Kidney tubule cell (primary cell): Measurements from ENCODE around the gene POTEJ.
"Not testable (repeated sequence)": the region's sequence is repeated elsewhere in the genome, so short reads cannot be mapped to it uniquely, and the experiment has no call there.

Experiments
- DNase-seq: peaks from one replicate; pipeline ENCODE4 v3.0.0-alpha.2; 2018; ENCODE audit warnings: low spot score

Gene POTEJ

DNA sequence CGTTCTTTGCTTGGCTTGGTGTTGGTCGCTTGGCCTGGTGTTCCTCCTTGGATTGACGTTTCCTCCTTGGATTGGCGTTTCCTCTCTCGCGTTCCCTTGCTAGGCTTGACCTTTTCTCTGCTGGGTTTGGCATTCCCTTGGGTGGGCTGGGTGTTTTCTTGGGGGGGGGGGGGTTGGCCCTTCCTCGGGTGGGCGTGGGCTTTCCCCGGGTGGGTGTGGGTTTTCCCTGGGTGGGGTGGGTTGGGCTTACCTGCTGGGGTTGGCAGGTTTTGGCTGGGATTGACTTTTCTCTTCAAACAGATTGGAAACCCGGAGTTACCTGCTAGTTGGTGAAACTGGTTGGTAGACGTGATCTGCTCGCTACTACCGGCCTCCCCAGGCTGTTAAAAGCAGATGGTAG lies at the start of gene POTEJ:
Gene POTEJ (plus strand): TSS at position 301 of the 400 bp plus-strand sequence. CDS start 93 bp downstream, at position 394.
- not testable (repeated sequence) for DNase-seq

- not testable (repeated sequence) for DNase-seq
These were observed 45.1 kb upstream of the POTEJ start for GRCh38 chr2:130566165-130566564.

- not testable (repeated sequence) for DNase-seq
These were observed 39.3 kb upstream of the POTEJ start for GRCh38 chr2:130571929-130572328.

DNA sequence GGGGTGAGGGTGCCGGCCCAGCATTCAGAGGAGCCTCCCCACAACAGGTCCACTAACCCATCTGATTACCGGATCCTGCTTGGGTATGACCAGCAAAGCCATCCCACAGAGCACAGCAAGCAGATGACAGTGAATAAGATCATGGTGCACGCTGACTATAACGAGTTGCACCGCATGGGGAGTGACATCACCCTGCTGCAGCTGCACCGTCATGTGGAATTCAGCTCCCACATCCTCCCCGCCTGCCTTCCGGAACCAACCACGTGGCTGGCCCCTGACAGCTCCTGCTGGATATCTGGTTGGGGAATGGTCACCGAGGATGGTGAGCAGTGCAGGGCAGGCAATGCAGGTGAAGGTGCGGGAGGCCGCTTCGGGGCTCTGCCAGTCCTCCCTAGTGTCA lies 37.0 kb upstream of the POTEJ start:
- not testable (repeated sequence) for DNase-seq

GRCh38 chr2:130576209-130576784 lies 34.9 kb upstream of the POTEJ start:
- not testable (repeated sequence) for DNase-seq

DNA sequence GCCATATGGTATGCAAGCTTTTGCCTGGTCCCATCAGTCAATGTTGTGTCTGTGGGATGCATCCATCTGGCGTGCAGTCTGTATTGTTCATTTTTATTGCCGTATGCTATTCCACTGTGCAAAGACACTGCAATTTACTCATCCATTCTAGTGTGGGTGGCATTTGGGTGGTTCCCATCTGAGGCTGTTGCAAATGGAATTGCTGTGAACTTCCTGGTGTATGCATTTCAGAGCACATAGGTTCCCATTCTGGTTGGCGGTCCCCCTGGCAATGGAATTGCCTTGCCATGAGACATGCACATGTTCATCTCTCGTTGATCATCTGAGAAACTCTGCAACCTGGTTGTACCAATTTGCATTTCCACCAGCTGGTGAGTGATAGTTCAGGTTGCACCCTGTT lies 33.7 kb upstream of the POTEJ start:
- DNase-seq: not testable (repeated sequence)

DNA sequence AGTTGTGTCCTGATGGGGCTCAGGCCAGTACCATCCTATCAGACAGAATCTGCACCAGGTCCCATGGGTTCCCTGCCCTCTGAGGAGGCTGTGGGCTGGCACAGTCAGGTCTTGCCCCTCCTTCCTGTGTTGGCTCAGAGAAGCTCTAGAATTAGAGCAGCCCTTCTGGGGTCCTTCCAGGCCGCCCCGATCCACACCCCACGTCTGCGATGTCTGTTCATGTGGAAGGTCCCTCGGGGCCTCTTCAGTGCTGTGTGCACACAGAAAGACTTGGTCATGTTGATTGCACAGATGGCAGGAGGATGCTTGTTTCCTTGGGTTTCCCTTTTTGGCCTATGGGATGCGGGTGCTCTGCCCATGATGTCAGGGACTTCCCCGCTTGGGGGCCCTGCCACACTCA lies 32.1 kb upstream of the POTEJ start:
- DNase-seq: not testable (repeated sequence)

- not testable (repeated sequence) for DNase-seq
These were observed 29.7 kb upstream of the POTEJ start for GRCh38 chr2:130581491-130581890.

DNA sequence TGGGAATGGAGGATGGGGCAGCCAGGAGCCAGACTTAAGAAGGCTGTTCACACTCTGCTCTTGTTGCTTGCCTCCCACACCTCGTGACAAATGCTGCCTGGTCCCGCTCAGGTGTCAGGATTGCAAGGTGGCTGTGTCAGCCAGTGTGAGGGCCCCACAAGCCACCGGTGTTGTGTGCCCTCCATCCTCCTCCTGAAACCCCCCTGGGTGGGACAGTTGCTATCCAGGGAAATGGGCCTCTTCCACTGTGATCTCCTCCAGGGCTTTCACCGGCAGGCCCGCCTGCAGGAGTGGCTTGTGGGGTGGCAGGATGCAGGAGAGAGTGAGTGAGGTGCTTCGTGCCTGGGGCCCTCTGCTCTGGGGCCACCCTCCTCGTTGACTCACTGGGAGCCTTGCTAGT lies 28.3 kb upstream of the POTEJ start:
- not testable (repeated sequence) for DNase-seq

GRCh38 chr2:130583582-130583981 lies 27.7 kb upstream of the POTEJ start:
- DNase-seq: not testable (repeated sequence)

DNA sequence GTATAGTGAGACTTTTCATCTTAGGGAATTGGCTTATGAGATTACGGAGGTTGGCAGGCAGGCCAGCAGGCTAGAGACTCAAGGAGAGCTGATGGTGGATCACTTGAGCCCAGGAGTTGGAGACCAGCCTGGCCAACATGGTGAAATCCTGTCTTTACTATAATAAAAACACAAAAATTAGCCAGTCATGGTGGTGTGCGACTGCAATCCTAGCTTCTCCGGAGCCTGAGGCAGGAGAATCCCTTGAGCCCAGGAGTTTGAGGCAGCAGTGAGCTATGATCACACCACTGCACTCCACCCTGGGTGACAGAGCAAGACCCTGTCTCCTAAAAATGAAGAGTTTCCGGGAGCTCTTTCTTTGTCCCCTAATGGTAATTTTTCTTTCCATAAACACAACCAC lies 26.5 kb upstream of the POTEJ start:
- DNase-seq: not testable (repeated sequence)

DNA sequence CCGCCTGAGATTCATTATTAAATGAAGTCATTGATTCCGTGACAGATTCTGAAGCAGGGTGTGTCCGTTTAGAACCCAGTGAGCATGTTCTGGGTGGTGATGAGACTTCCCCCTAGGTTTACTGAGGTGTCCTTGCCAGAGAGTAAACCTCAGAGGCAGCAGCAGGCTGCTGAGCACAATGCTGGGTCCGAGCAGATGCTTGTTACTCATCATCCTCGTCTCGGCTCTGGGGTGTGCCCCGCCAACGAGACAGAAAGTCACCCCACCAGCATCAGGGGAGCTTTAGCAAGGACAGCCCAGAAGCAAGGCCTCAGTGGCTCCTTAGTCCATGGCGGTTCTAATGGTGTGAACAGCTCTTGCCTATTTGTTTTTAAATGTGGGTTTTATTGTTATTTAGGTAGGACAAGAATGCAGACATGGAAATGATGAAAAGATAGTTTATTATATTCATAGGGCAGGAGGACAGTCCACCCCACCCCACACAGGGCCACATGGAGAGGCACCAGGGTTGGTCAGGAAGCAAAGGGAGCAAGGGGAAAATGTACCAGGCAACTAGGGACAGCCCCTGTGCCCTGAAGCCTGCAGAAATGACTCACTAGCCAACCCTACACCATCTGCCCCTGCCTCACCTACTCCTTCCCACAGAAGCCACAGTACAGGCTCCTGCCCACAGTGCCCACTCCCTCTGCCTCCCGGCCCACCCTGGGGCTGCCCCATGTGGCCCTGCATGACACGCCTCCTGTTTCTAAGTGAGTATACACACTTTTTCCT lies 22.4 kb upstream of the POTEJ start:
- DNase-seq: not testable (repeated sequence)

DNA sequence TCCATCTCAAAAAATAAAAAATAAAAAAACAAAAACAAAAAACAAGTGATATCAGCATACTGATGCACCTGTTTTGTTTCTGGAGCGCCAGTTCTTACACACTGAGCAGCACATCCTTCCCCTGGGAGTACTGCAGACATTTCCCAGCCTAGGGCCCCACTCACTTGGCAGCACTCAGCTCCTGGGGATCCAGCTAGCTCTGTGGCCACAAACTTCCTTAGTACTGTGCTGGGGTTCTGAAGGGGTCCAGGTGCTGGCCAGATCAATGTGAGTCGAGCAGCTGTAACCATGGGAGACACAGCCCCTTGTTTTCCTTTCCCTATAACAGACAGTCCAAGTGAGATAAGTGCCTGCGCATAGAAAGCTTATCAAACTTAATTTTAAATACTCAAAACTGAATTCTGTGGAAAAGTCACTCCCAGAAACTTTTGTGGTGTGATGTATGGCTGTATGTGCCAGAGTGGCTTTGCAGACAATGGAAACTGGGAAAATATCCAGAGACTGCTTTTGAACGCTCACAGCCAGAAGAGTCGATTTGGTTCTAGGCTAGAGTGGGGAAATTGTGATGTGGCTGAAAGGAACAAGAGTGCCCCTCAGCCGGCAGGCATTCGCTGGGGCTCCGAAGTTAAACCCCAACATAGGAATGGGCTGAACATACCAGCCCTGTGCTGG lies 20.9 kb upstream of the POTEJ start:
- DNase-seq: not testable (repeated sequence)

DNA sequence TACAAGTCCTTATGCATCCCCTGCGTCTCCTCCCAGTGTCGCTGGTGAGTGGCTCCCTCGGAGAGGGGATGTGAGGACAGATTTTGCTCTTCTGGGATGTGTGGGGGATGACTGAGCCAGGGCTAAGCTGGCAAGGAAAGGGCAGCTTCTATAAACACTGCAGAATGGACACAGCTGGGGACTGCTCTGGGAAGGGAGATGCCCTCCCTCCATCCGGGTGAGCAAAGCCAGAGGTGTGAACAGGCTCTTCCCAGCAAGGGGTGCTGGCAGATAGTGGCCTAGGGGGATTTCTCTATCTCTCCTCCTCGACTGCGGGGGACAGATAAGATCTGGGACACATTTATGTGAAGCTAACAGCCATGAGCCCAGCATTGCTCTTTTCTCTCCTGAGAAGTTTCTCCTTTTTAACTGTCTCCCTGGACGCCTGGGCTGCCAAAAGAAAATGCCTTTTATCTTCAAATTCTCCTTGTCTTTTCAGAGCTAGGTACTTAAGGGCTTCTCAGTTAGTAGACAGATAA lies 20.3 kb upstream of the POTEJ start:
- DNase-seq: not testable (repeated sequence)

GRCh38 chr2:130592791-130593414 lies 18.3 kb upstream of the POTEJ start:
- not testable (repeated sequence) for DNase-seq

DNA sequence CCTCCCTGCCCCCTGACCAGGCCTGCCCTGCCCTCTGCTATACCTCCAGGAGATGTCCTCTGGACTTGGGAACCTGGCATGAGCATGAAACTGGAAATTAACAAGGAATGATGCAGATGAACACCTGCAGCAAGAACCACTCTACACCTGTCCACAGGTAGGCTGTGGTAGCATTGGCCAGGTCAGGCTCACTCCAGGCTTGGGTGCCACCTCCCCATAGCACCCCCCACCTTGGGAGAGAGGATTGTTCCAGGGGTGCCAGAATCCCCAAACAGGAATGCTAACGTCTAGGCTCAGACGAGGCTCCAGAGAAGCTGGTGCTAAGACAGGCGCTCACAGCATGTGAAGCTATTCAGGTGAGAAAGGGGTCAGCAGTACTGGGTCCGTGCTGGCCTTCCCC lies 17.2 kb upstream of the POTEJ start:
- DNase-seq: not testable (repeated sequence)

DNA sequence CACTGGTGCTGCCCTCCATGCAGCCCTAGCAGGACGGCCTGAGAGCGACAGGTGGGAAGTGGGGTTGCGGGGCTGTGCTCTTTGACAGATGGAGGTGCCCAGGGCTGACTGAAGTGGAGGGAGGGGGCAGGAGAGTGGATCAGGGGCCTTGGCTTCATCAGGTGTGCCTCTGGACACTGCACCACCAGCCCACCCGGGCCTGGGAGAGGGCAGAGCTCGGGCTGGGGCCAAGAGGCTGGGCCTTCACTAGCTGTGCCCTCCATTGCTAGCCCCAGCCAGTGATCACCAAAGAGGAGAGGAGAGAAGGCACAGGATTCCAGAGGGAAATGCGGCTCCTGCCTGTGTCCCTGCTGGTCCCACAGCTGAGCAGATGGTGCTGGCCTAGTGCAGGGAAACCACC lies 14.5 kb upstream of the POTEJ start:
- not testable (repeated sequence) for DNase-seq

DNA sequence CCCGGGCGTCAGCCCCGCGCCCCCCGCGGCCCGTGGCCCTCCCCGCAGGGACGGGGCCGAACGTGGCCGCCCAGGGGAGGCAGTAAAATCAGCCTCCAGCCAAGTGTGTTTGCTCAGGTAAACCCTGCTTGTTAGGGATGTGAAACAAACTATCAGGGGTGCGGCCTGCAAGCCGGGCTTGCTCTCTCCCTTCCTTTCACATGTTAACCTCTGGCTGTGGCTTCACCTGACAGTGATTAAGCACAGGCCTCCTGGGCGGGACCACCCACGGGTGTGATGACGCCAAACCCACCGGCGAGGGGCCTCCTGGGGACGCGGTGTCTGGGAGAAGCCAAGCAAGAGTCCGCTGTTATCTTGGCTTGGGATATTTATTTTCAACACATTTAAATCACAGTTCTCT lies 13.2 kb upstream of the POTEJ start:
- not testable (repeated sequence) for DNase-seq

GRCh38 chr2:130598463-130598862 lies 12.8 kb upstream of the POTEJ start:
- DNase-seq: not testable (repeated sequence)

DNA sequence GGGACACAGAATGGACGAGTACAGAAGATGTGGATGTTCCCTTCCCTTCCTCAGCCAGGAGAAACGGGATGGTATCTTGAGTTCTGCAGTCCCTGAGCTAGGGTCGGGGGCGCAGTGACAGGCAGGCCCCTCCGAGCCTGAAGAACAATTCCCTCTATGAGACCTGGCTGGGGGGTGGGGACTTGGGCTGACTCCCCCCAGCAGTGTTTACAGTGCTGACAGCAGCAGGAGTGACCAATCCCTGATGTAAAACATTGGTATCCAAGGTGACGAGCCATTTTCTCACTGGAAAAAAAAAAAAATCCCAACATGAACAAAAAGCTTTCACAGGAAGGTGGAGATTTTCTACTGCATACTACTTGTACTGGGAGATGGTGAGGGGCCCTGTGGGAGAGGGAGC lies 11.8 kb upstream of the POTEJ start, which contains the start of gene CFC1:
Gene CFC1 (minus strand): TSS at position 183 of the 400 bp plus-strand sequence. CDS start 288 bp downstream, outside the sequence.
- DNase-seq: not testable (repeated sequence)

GRCh38 chr2:130599926-130600325 lies 11.3 kb upstream of the POTEJ start:
- DNase-seq: not testable (repeated sequence)
